A673 (cell line): ENCODE data around the gene GPR17. TPM values are rescaled to one million over a fixed set of nuclear protein-coding genes. Genes with fewer than 3 reads are reported as not detected.

Experiments
- BruUV-seq: library from RNA; stranded (reverse); fragments of 400-500 nt; replicated peaks from 2 replicates; lab custom pipeline; 2021; lab: Mats Ljungman, UMichigan
- CTCF ChIA-PET: fragments of 300-600 bp; sonication (Branson Sonifier 250); formaldehyde crosslinking; loops from one replicate; lab custom pipeline; 2022; ENCODE audit warnings: antibody characterized with exemption; lab: Charles Lee
- POLR2A ChIA-PET: fragments of 300-600 bp; sonication (Branson Sonifier 250); formaldehyde crosslinking; loops from one replicate; lab custom pipeline; 2022; ENCODE audit warnings: antibody characterized with exemption; ENCODE audit not compliant: low non-redundant PET; lab: Charles Lee
- DNase-seq: peaks from one replicate; pipeline ENCODE4 v3.0.0-alpha.2; 2015; ENCODE audit warnings: low spot score
- H3K27ac ChIP-seq: fragments of 200-600 bp; sonication (generic); 2 replicates; pipeline ENCODE4 v1.5.1; 2016; ENCODE audit warnings: mixed run types, low read depth, mild to moderate bottlenecking, mixed read lengths, antibody characterized with exemption, low read length; ENCODE audit not compliant: poor library complexity, severe bottlenecking
- H3K27me3 ChIP-seq: fragments of 200-600 bp; sonication (generic); replicated peaks from 2 replicates; pipeline ENCODE4 v1.6.1; 2017; ENCODE audit warnings: mixed run types, low read depth, mild to moderate bottlenecking, mixed read lengths, antibody characterized with exemption, low read length; ENCODE audit not compliant: insufficient read depth, poor library complexity
- H3K36me3 ChIP-seq: fragments of 200-600 bp; sonication (generic); 2 replicates; pipeline ENCODE4 v1.6.1; 2016; ENCODE audit warnings: mixed run types, mild to moderate bottlenecking, mixed read lengths, antibody characterized with exemption, low read length; ENCODE audit not compliant: insufficient read depth, poor library complexity, severe bottlenecking
- H3K4me1 ChIP-seq: fragments of 200-600 bp; sonication (generic); 2 replicates; pipeline ENCODE4 v1.6.1; 2017; ENCODE audit warnings: mixed run types, mild to moderate bottlenecking, mixed read lengths, antibody characterized with exemption, low read length; ENCODE audit not compliant: insufficient read depth, poor library complexity, severe bottlenecking
- H3K4me3 ChIP-seq: fragments of 200-600 bp; sonication (generic); 2 replicates; pipeline ENCODE4 v1.5.1; 2016; ENCODE audit warnings: low read depth, mixed run types, mild to moderate bottlenecking, mixed read lengths, low read length; ENCODE audit not compliant: poor library complexity, severe bottlenecking
- H3K9me3 ChIP-seq: fragments of 200-600 bp; sonication (generic); 2 replicates; pipeline ENCODE4 v1.6.1; 2016; ENCODE audit warnings: mixed run types, low read depth, mild to moderate bottlenecking, mixed read lengths, antibody characterized with exemption, low read length; ENCODE audit not compliant: poor library complexity, severe bottlenecking
- CTCF ChIP-seq: fragments of 300-800, 200-600 bp; sonication (generic); conservative IDR thresholded peaks from 2 replicates; pipeline ENCODE4 v1.5.1; 2017; ENCODE audit warnings: low read depth, mild to moderate bottlenecking, antibody characterized with exemption, low read length, moderate library complexity, mixed read lengths
- EZH2 ChIP-seq: fragments of 200-600 bp; sonication (generic); IDR thresholded peaks from 2 replicates; pipeline ENCODE4 v1.6.1; 2017; ENCODE audit warnings: borderline replicate concordance, low read depth, mild to moderate bottlenecking, mixed read lengths, antibody characterized with exemption, low read length; ENCODE audit not compliant: poor library complexity, severe bottlenecking
- intact Hi-C: fragments of 100-400 bp; cut with micrococcal nuclease; formaldehyde crosslinking; loops from one replicate; pipeline ENCODE4 v1.10.0; 2022; ENCODE audit not compliant: unreplicated experiment
- total RNA-seq: library from RNA; stranded (reverse); gene quantifications from 2 replicates; pipeline ENCODE4 v1.2.3, GENCODE V29; 2021

Gene GPR17
- total RNA-seq, 1 experiment from 2014 or later, result 0.45 TPM

- H3K27me3 ChIP-seq, result no peaks in the 10 kb centered on the region
- no peak for DNase-seq
- H3K36me3 ChIP-seq, result no peaks in the 10 kb centered on the region
- no peak for TF ChIP-seq EZH2
- no peak for TF ChIP-seq CTCF
- H3K4me1 ChIP-seq, result peaks cover 5% of the 10 kb centered on the region
- ChIA-PET CTCF (interaction anchor here (3.4 kb wide), 1 partner anchor 56 kb away, joined by 29 read pairs; no protein-coding TSS in a partner anchor), POLR2A (no interaction called here)
- H3K27ac ChIP-seq, result no peak overlapping the region
- intact Hi-C loops, result loop anchor here (2.0 kb wide), 1 partner anchor 323 kb away; no protein-coding TSS in a partner anchor
- H3K9me3 ChIP-seq, result no peaks in the 10 kb centered on the region
- no TSS peak for BruUV-seq
- no peak overlapping the region for H3K4me3 ChIP-seq
These were observed 1.6 kb downstream of the GPR17 start for GRCh38 chr2:127647242-127648190.

GRCh38 chr2:127648321-127648720 lies 2.4 kb downstream of the GPR17 start:
- Histone ChIP-seq H3K27me3 (no peaks in the 10 kb centered on the region), H3K36me3 (no peaks in the 10 kb centered on the region), H3K9me3 (no peaks in the 10 kb centered on the region), H3K27ac (no peak overlapping the region), H3K4me3 (no peak overlapping the region), H3K4me1 (peaks cover 5% of the 10 kb centered on the region)
- TF ChIP-seq CTCF, result no peak
- TF ChIP-seq EZH2, result no peak
- POLR2A ChIA-PET, result no interaction called here
- CTCF ChIA-PET, result interaction anchor here (3.4 kb wide), 1 partner anchor 56 kb away, joined by 29 read pairs; no protein-coding TSS in a partner anchor
- no TSS peak for BruUV-seq
- no peak for DNase-seq
- intact Hi-C loops, result loop anchor here (2.0 kb wide), 1 partner anchor 324 kb away; no protein-coding TSS in a partner anchor

- H3K9me3 ChIP-seq, result no peaks in the 10 kb centered on the region
- no TSS peak for BruUV-seq
- TF ChIP-seq CTCF, result no peak
- no peak for TF ChIP-seq EZH2
- peak; percentile 52 for DNase-seq
- POLR2A ChIA-PET, result no interaction called here
- no peaks in the 10 kb centered on the region for H3K27me3 ChIP-seq
- no peaks in the 10 kb centered on the region for H3K36me3 ChIP-seq
- intact Hi-C loops, result loop anchor here (1.0 to 2.0 kb wide), 3 partner anchors 58 to 452 kb away; no protein-coding TSS in a partner anchor
- peaks cover 5% of the 10 kb centered on the region for H3K4me1 ChIP-seq
- no peak overlapping the region for H3K27ac ChIP-seq
- CTCF ChIA-PET, result interaction anchor here (1.1 to 3.4 kb wide), 3 partner anchors 9 to 452 kb away, joined by 5 to 29 read pairs (median 9); no protein-coding TSS in a partner anchor
- H3K4me3 ChIP-seq, result no peak overlapping the region
These were observed 3.2 kb downstream of the GPR17 start for GRCh38 chr2:127649100-127649611.
